Liver (tissue), 2 donors: Measurements from ENCODE around the gene C2orf92.
"Not testable (repeated sequence)": the region's sequence is repeated elsewhere in the genome, so short reads cannot be mapped to it uniquely, and the experiment has no call there.

Experiments used
- CTCF ChIP-seq: fragments of 150-350 bp; IDR thresholded peaks from 2 replicates; pipeline ENCODE4 v1.5.1; 2017; ENCODE audit warnings: improper control_type of control experiment, low read depth, low read length; ENCODE audit not compliant: missing input control
- MAX ChIP-seq: IDR thresholded peaks from 2 replicates; pipeline ENCODE4 v1.6.1; 2016; ENCODE audit warnings: antibody characterized with exemption
- donor health status: healthy.

GRCh38 chr2:97625354-97626048 is 44.0 kb upstream of the C2orf92 start:
- not testable (repeated sequence) for TF ChIP-seq MAX, CTCF
